ENCODE results near the gene ITK.

ITK gene

DNA sequence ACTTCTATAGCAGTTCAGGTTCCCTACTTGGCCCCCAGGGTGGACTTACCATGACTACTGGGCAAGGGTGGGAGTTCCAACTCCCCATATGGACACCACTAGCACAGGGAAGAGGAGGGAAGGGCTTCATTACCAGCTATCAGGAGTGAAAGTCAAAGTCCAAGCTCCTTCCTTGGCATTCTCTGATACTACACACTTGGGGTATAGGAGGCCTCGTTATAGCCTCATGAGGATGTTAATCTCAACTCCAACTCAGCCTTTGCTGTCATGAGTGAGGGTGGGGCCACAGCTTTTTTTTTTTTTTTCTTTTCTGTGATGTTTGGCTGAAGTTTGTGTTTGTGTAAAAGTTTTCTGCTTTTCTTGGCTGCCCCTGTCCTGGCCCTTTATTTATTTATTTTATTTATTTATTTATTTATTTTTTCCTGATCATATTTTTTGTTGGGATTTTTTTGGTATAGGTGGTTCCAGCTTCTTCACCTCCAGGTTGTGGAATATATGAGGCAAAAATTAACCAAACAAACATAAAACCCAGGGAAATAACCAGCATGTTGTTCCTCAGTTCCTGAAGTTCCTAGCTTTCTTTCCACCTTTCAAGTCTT is 23.2 kb upstream of the ITK start:
- H3K4me1 ChIP-seq (ENCODE audit: control insufficient read depth, insufficient read depth, low read length) = no peaks in the 10 kb centered on the region

DNA sequence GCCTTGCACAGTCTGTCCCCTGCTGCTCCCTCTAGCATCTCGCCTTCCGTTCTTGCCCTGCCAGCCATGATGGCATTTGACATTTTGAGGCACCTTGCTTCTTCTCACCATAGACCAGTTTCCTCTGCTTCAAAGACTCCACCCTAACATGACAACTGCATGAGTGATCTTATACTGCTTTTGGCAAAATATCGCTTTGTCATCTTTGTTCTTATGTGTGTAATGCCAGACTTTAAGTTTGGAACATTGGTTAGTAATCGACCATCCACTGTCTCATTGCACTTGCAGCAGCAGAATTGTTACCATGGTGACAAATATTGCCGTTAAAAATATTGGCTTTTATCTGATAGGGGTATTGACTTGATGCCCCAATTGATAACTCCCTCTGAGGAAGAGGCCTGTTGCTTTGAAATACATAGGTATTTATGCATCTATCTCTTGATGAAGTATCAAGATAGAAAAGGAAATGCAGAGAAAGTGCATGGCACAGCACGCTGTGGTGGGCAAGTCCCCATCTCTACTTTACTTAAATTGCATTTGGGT is 21.4 kb upstream of the ITK start:
- Histone ChIP-seq H3K36me3 (ENCODE audit: control insufficient read depth, insufficient read depth, low read length) (no peaks in the 10 kb centered on the region), H3K4me1 (ENCODE audit: control insufficient read depth, insufficient read depth, low read length) (no peaks in the 10 kb centered on the region), H3K4me3 (ENCODE audit: low read depth, low read length) (no peak overlapping the region), H3K9me3 (ENCODE audit: control insufficient read depth, insufficient read depth, low read depth, low read length) (no peaks in the 10 kb centered on the region), H3K27me3 (ENCODE audit: control insufficient read depth, insufficient read depth, low read length) (no peaks in the 10 kb centered on the region), H3K9ac (ENCODE audit: low read length) (no peak overlapping the region), H3K27ac (ENCODE audit: low read depth, low read length) (no peak overlapping the region)

More for the DNA sequence above, 23.2 kb upstream of the ITK start:
- Histone ChIP-seq H3K9me3 (ENCODE audit: control insufficient read depth, insufficient read depth, low read depth, low read length) (no peaks in the 10 kb centered on the region), H3K4me3 (ENCODE audit: low read depth, low read length) (no peak overlapping the region), H3K27me3 (ENCODE audit: control insufficient read depth, insufficient read depth, low read length) (no peaks in the 10 kb centered on the region), H3K27ac (ENCODE audit: low read depth, low read length) (no peak overlapping the region), H3K36me3 (ENCODE audit: control insufficient read depth, insufficient read depth, low read length) (no peaks in the 10 kb centered on the region), H3K9ac (ENCODE audit: low read length) (no peak overlapping the region)

GRCh38 chr5:157160001-157160400 is 20.6 kb upstream of the ITK start:
- no peak overlapping the region for H3K4me3 ChIP-seq (ENCODE audit: low read depth, low read length)
- no peaks in the 10 kb centered on the region for H3K9me3 ChIP-seq (ENCODE audit: control insufficient read depth, insufficient read depth, low read depth, low read length)
- H3K27me3 ChIP-seq (ENCODE audit: control insufficient read depth, insufficient read depth, low read length) = no peaks in the 10 kb centered on the region
- H3K4me1 ChIP-seq (ENCODE audit: control insufficient read depth, insufficient read depth, low read length) = no peaks in the 10 kb centered on the region
- H3K27ac ChIP-seq (ENCODE audit: low read depth, low read length) = no peak overlapping the region
- H3K36me3 ChIP-seq (ENCODE audit: control insufficient read depth, insufficient read depth, low read length) = no peaks in the 10 kb centered on the region
- H3K9ac ChIP-seq (ENCODE audit: low read length) = no peak overlapping the region

GRCh38 chr5:157161996-157162395 is 18.6 kb upstream of the ITK start:
- H3K9ac ChIP-seq (ENCODE audit: low read length) = no peak overlapping the region
- H3K27ac ChIP-seq (ENCODE audit: low read depth, low read length) = no peak overlapping the region
- H3K4me3 ChIP-seq (ENCODE audit: low read depth, low read length) = no peak overlapping the region
- no peaks in the 10 kb centered on the region for H3K36me3 ChIP-seq (ENCODE audit: control insufficient read depth, insufficient read depth, low read length)
- no peaks in the 10 kb centered on the region for H3K4me1 ChIP-seq (ENCODE audit: control insufficient read depth, insufficient read depth, low read length)
- H3K27me3 ChIP-seq (ENCODE audit: control insufficient read depth, insufficient read depth, low read length) = no peaks in the 10 kb centered on the region
- no peaks in the 10 kb centered on the region for H3K9me3 ChIP-seq (ENCODE audit: control insufficient read depth, insufficient read depth, low read depth, low read length)

- no peak overlapping the region for H3K27ac ChIP-seq (ENCODE audit: low read depth, low read length)
- H3K9me3 ChIP-seq (ENCODE audit: control insufficient read depth, insufficient read depth, low read depth, low read length) = no peaks in the 10 kb centered on the region
- H3K36me3 ChIP-seq (ENCODE audit: control insufficient read depth, insufficient read depth, low read length) = no peaks in the 10 kb centered on the region
- no peak overlapping the region for H3K4me3 ChIP-seq (ENCODE audit: low read depth, low read length)
- H3K27me3 ChIP-seq (ENCODE audit: control insufficient read depth, insufficient read depth, low read length) = no peaks in the 10 kb centered on the region
- no peak overlapping the region for H3K9ac ChIP-seq (ENCODE audit: low read length)
- no peaks in the 10 kb centered on the region for H3K4me1 ChIP-seq (ENCODE audit: control insufficient read depth, insufficient read depth, low read length)
Measured at GRCh38 chr5:157162919-157163510, 17.6 kb upstream of the ITK start.

DNA sequence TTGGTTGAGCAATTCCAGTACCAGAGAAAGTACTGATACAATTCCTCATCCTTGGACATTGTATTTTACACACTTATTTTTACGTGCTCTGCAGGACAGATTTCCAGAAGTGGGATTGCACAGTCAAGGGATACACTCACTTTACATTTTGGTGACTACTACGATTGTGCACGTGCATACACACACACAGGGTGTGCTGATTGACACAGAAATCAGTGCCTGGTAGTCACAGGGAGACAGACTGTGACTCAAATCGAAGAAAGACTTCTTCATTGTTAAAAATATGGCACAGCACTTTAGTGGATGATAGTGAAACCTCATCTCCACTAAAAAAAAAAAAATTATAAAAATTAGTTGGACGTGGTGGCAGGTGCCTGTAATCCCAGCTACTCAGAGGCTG is 16.1 kb upstream of the ITK start:
- Histone ChIP-seq H3K4me3 (ENCODE audit: low read depth, low read length) (no peak overlapping the region), H3K4me1 (ENCODE audit: control insufficient read depth, insufficient read depth, low read length) (no peaks in the 10 kb centered on the region), H3K9ac (ENCODE audit: low read length) (no peak overlapping the region), H3K9me3 (ENCODE audit: control insufficient read depth, insufficient read depth, low read depth, low read length) (no peaks in the 10 kb centered on the region), H3K27ac (ENCODE audit: low read depth, low read length) (no peak overlapping the region), H3K36me3 (ENCODE audit: control insufficient read depth, insufficient read depth, low read length) (no peaks in the 10 kb centered on the region), H3K27me3 (ENCODE audit: control insufficient read depth, insufficient read depth, low read length) (no peaks in the 10 kb centered on the region)

GRCh38 chr5:157165261-157165660 is 15.4 kb upstream of the ITK start:
- no peak overlapping the region for H3K4me3 ChIP-seq (ENCODE audit: low read depth, low read length)
- no peak overlapping the region for H3K27ac ChIP-seq (ENCODE audit: low read depth, low read length)
- H3K9me3 ChIP-seq (ENCODE audit: control insufficient read depth, insufficient read depth, low read depth, low read length) = no peaks in the 10 kb centered on the region
- no peaks in the 10 kb centered on the region for H3K36me3 ChIP-seq (ENCODE audit: control insufficient read depth, insufficient read depth, low read length)
- no peaks in the 10 kb centered on the region for H3K27me3 ChIP-seq (ENCODE audit: control insufficient read depth, insufficient read depth, low read length)
- no peak overlapping the region for H3K9ac ChIP-seq (ENCODE audit: low read length)
- H3K4me1 ChIP-seq (ENCODE audit: control insufficient read depth, insufficient read depth, low read length) = no peaks in the 10 kb centered on the region

GRCh38 chr5:157165668-157166067 is 15.0 kb upstream of the ITK start:
- no peaks in the 10 kb centered on the region for H3K4me1 ChIP-seq (ENCODE audit: control insufficient read depth, insufficient read depth, low read length)
- H3K4me3 ChIP-seq (ENCODE audit: low read depth, low read length) = no peak overlapping the region
- H3K9me3 ChIP-seq (ENCODE audit: control insufficient read depth, insufficient read depth, low read depth, low read length) = peaks cover 3% of the 10 kb centered on the region; the same call in 1 of the 2 replicates
- H3K36me3 ChIP-seq (ENCODE audit: control insufficient read depth, insufficient read depth, low read length) = no peaks in the 10 kb centered on the region
- no peak overlapping the region for H3K27ac ChIP-seq (ENCODE audit: low read depth, low read length)
- no peak overlapping the region for H3K9ac ChIP-seq (ENCODE audit: low read length)
- H3K27me3 ChIP-seq (ENCODE audit: control insufficient read depth, insufficient read depth, low read length) = no peaks in the 10 kb centered on the region

DNA sequence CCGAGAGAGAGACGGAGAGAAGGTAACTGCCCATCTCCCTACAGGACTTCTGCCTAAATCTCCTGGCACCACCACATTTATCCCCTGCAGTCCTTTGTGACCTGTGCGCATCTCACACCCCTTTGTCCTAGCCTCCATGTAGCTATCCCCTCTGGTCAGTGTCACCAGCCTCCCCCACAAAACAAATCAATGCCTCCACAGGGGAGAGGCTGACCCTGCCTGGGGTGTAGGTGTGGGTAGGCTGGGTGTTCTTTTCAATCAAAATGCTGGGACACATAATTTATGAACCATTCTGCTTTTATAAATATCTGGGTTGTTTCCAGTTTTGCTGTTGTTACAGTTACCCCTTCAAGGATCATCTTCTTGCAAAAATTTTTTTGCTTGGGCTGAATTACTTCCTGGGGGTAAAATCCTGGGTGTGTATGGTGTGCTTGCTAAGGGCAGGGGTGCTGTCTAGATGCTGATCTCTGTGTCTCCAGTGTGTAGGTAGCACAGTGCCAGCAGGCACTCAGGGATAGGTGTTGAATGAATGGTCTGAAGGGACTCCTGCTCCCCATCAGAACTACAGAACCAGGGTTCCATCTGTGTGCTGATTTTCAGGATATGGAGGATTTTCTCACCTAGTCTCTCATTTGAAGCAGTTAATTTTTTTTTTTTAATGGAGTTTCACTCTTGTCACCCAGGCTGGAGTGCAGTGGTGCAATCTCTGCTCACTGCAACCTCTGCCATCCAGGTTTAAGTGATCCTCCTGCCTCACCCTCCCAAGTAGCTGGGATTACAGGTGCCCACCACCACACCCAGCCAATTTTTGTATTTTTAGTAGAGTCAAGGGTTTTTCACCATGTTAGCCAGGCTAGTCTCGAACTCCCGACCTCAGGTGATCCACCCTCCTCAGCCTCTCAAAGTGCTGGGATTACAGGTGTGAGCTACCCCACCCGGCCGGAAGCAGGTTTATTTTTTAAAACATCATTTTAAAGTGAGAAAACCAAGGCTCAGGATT is 14.1 kb upstream of the ITK start, which contains the start of gene GARIN3:
Gene GARIN3 (minus strand): TSS at position 51 of the 1,000 bp plus-strand sequence. CDS start 96 bp downstream, outside the sequence.
- H3K9ac ChIP-seq (ENCODE audit: low read length) = no peak within 1 kb of the TSS
- H3K27ac ChIP-seq (ENCODE audit: low read depth, low read length) = no peak within 1 kb of the TSS

DNA sequence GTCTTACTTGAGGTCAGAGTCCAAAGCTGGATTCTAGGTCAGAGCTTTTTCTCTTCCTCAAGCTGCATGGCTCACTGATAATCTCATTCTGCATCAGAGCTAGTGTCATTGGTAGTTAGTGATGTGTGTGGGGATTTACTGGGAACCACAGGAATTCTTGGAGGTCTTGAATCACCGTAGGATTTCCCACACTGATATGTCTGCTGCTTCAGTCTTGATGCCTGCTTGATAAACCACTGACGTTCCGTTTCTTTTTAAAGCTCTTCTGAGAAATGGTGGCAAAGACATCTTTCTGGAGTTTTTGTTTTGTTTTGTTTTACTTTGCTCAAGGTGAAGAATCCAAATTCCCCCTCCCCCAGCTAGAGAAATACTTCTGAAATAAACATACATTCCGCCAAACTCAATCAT is 13.4 kb upstream of the ITK start:
- Histone ChIP-seq H3K4me1 (ENCODE audit: control insufficient read depth, insufficient read depth, low read length) (no peaks in the 10 kb centered on the region), H3K9me3 (ENCODE audit: control insufficient read depth, insufficient read depth, low read depth, low read length) (peaks cover 7% of the 10 kb centered on the region; the same call in 1 of the 2 replicates), H3K27me3 (ENCODE audit: control insufficient read depth, insufficient read depth, low read length) (no peaks in the 10 kb centered on the region), H3K36me3 (ENCODE audit: control insufficient read depth, insufficient read depth, low read length) (no peaks in the 10 kb centered on the region), H3K27ac (ENCODE audit: low read depth, low read length) (no peak overlapping the region), H3K4me3 (ENCODE audit: low read depth, low read length) (no peak overlapping the region), H3K9ac (ENCODE audit: low read length) (no peak overlapping the region)

More for the DNA sequence above, 14.1 kb upstream of the ITK start, which contains the start of gene GARIN3:
- H3K27me3 ChIP-seq (ENCODE audit: control insufficient read depth, insufficient read depth, low read length) = no peaks in the 10 kb centered on the region
- H3K4me1 ChIP-seq (ENCODE audit: control insufficient read depth, insufficient read depth, low read length) = no peaks in the 10 kb centered on the region
- H3K36me3 ChIP-seq (ENCODE audit: control insufficient read depth, insufficient read depth, low read length) = no peaks in the 10 kb centered on the region
- peaks cover 7% of the 10 kb centered on the region; the same call in 1 of the 2 replicates for H3K9me3 ChIP-seq (ENCODE audit: control insufficient read depth, insufficient read depth, low read depth, low read length)
- no peak within 1 kb of the TSS for H3K4me3 ChIP-seq (ENCODE audit: low read depth, low read length)

Data from HUES6 (cell line).